H1 (cell line): ENCODE data around the gene DEXI. TPM values are rescaled to one million over a fixed set of nuclear protein-coding genes. Genes with fewer than 3 reads are reported as not detected.

ENCODE experiments used
- CTCF ChIA-PET: fragments of 300-600 bp; sonication (Branson Sonifier 250); formaldehyde crosslinking; loops from one replicate; lab custom pipeline; 2021; ENCODE audit not compliant: partially characterized antibody; lab: Charles Lee
- POLR2A ChIA-PET: fragments of 300-600 bp; sonication (Branson Sonifier 250); formaldehyde crosslinking; loops from one replicate; lab custom pipeline; 2021; ENCODE audit warnings: inconsistent platforms; ENCODE audit not compliant: partially characterized antibody; lab: Charles Lee
- DNase-seq, 2 experiments: peaks; one replicate each; pipeline versions ENCODE4 v3.0.0 to v3.0.0-alpha.2; 2010 to 2022; ENCODE audit warnings: low spot score in 2 of 2, low read depth in 1 of 2, mixed read lengths in 1 of 2
- FAIRE-seq: peaks from 2 replicates; lab custom pipeline; 2011; peaks lifted over from hg19 to GRCh38; lab: Jason Lieb, UNC
- H2AFZ ChIP-seq: 2 replicates; pipeline ENCODE4 v1.8.1; 2012; ENCODE audit warnings: low read length, inconsistent platforms
- H2AK5ac ChIP-seq: 2 replicates; pipeline ENCODE4 v1.6.1; 2013; ENCODE audit warnings: low read depth, low read length
- H2BK120ac ChIP-seq: replicated peaks from 2 replicates; pipeline ENCODE3; 2013; ENCODE audit warnings: low read depth, low read length, inconsistent platforms
- H2BK12ac ChIP-seq: 2 replicates; pipeline ENCODE4 v1.6.1; 2013; ENCODE audit warnings: low read depth, low read length
- H2BK15ac ChIP-seq: 2 replicates; pipeline ENCODE4 v1.6.1; 2013; ENCODE audit warnings: low read length
- H2BK20ac ChIP-seq: 2 replicates; pipeline ENCODE4 v1.6.1; 2013; ENCODE audit warnings: low read length
- H2BK5ac ChIP-seq: 2 replicates; pipeline ENCODE4 v1.6.1; 2013; ENCODE audit warnings: low read depth, low read length
- H3K14ac ChIP-seq: 2 replicates; pipeline ENCODE4 v1.6.1; 2013; ENCODE audit warnings: inconsistent platforms; ENCODE audit not compliant: insufficient read length
- H3K18ac ChIP-seq: 2 replicates; pipeline ENCODE4 v1.6.1; 2013; ENCODE audit warnings: low read length; ENCODE audit errors: extremely low read depth
- H3K23ac ChIP-seq: 2 replicates; pipeline ENCODE4 v1.6.1; 2013; ENCODE audit warnings: inconsistent platforms; ENCODE audit not compliant: insufficient read length
- H3K23me2 ChIP-seq: 2 replicates; pipeline ENCODE4 v1.6.1; 2013; ENCODE audit warnings: low read depth, low read length
- H3K27ac ChIP-seq: 2 replicates; pipeline ENCODE4 v1.6.1; 2011; ENCODE audit warnings: low read depth, low read length, inconsistent platforms
- H3K27me3 ChIP-seq, 4 experiments: replicated peaks in 1 of 4; 1 replicate in 1 of 4; 2 replicates in 3 of 4; pipeline versions ENCODE4 v1.6.1 to v1.8.1; 2011 to 2013; ENCODE audit warnings: low read length in 3 of 4, mild to moderate bottlenecking in 3 of 4, inconsistent platforms in 2 of 4, mixed read lengths in 2 of 4, moderate library complexity in 1 of 4; ENCODE audit not compliant: control insufficient read depth in 3 of 4, insufficient read depth in 3 of 4; ENCODE audit errors: extremely low read depth in 1 of 4
- H3K36me3 ChIP-seq, 4 experiments: 2 replicates each; pipeline versions ENCODE4 v1.6.1 to v1.8.1; 2011 to 2013; ENCODE audit warnings: mild to moderate bottlenecking in 4 of 4, low read length in 3 of 4, moderate library complexity in 2 of 4, control low read depth in 1 of 4, inconsistent platforms in 1 of 4; ENCODE audit not compliant: insufficient read depth in 4 of 4, control insufficient read depth in 2 of 4
- H3K4ac ChIP-seq: replicated peaks from 2 replicates; pipeline ENCODE3; 2013; ENCODE audit warnings: low read length, low read depth, mixed read lengths, inconsistent platforms; ENCODE audit not compliant: insufficient read length
- H3K4me1 ChIP-seq, 4 experiments: replicated peaks in 1 of 4; 1 replicate in 1 of 4; 2 replicates in 3 of 4; pipeline versions ENCODE4 v1.6.1 to v1.8.1; 2011 to 2013; ENCODE audit warnings: low read length in 3 of 4, inconsistent platforms in 2 of 4, mixed read lengths in 1 of 4; ENCODE audit not compliant: insufficient read depth in 4 of 4, control insufficient read depth in 3 of 4
- H3K4me2 ChIP-seq, 2 experiments: 2 replicates each; pipeline versions ENCODE4 v1.6.1 to v1.8.1; 2011 to 2013; ENCODE audit warnings: low read depth in 2 of 2, low read length in 2 of 2, control low read depth in 1 of 2, inconsistent platforms in 1 of 2, mild to moderate bottlenecking in 1 of 2; ENCODE audit not compliant: insufficient read depth in 1 of 2
- H3K4me3 ChIP-seq, 4 experiments: fragments of 200-600, 300-600 bp in 1 of 4; sonication (generic), shearing (Covaris generic), sonication (Bioruptor Twin) in 1 of 4; 2 replicates each; pipeline versions ENCODE4 v1.5.1 to v1.8.1; 2011 to 2016; ENCODE audit warnings: low read length in 4 of 4, low read depth in 3 of 4, control low read depth in 2 of 4, inconsistent platforms in 2 of 4, mild to moderate bottlenecking in 2 of 4, mixed read lengths in 1 of 4, moderate library complexity in 1 of 4; ENCODE audit not compliant: insufficient read depth in 2 of 4; ENCODE audit errors: extremely low read depth in 1 of 4
- H3K56ac ChIP-seq: replicated peaks from 2 replicates; pipeline ENCODE3; 2013; ENCODE audit warnings: low read depth, mild to moderate bottlenecking, mixed read lengths, low read length, inconsistent platforms; ENCODE audit not compliant: insufficient read length
- H3K79me1 ChIP-seq: 2 replicates; pipeline ENCODE4 v1.6.1; 2013; ENCODE audit warnings: low read depth, low read length, control low read depth
- H3K79me2 ChIP-seq, 2 experiments: 2 replicates each; pipeline versions ENCODE4 v1.6.1 to v1.8.1; 2012 to 2013; ENCODE audit warnings: low read length in 2 of 2, mild to moderate bottlenecking in 2 of 2, inconsistent platforms in 1 of 2; ENCODE audit not compliant: insufficient read depth in 2 of 2, control insufficient read depth in 1 of 2
- H3K9ac ChIP-seq, 4 experiments: replicated peaks in 1 of 4; 1 replicate in 1 of 4; 2 replicates in 3 of 4; pipeline versions ENCODE4 v1.6.1 to v1.8.1; 2011 to 2013; ENCODE audit warnings: low read depth in 3 of 4, low read length in 3 of 4, control low read depth in 2 of 4, mild to moderate bottlenecking in 2 of 4, moderate library complexity in 2 of 4, inconsistent platforms in 1 of 4; ENCODE audit errors: extremely low read depth in 1 of 4
- H3K9me3 ChIP-seq, 2 experiments: 2 replicates each; pipeline versions ENCODE4 v1.6.1 to v1.8.1; 2012 to 2013; ENCODE audit warnings: mild to moderate bottlenecking in 2 of 2, moderate library complexity in 2 of 2, control low read depth in 1 of 2, inconsistent platforms in 1 of 2, low read depth in 1 of 2, low read length in 1 of 2, mixed read lengths in 1 of 2; ENCODE audit not compliant: insufficient read depth in 2 of 2
- H4K20me1 ChIP-seq, 2 experiments: replicated peaks in 1 of 2; 2 replicates each; pipeline versions ENCODE3 to v1.8.1; 2011 to 2013; ENCODE audit warnings: inconsistent platforms in 2 of 2, low read length in 2 of 2, mild to moderate bottlenecking in 1 of 2; ENCODE audit not compliant: insufficient read depth in 2 of 2, control insufficient read depth in 1 of 2
- H4K5ac ChIP-seq: 2 replicates; pipeline ENCODE4 v1.6.1; 2013; ENCODE audit warnings: low read length, low read depth, mixed read lengths, inconsistent platforms; ENCODE audit not compliant: insufficient read length
- H4K8ac ChIP-seq: 2 replicates; pipeline ENCODE4 v1.8.0; 2013; ENCODE audit warnings: mild to moderate bottlenecking, moderate library complexity, low read length, inconsistent platforms; ENCODE audit not compliant: insufficient read depth; ENCODE audit errors: extremely low read depth
- H4K91ac ChIP-seq: replicated peaks from 2 replicates; pipeline ENCODE3; 2013; ENCODE audit warnings: low read length, mixed read lengths, inconsistent platforms; ENCODE audit not compliant: insufficient read length
- ATF2 ChIP-seq: IDR thresholded peaks from 2 replicates; pipeline ENCODE4 v1.6.1; 2012; ENCODE audit warnings: low read length, inconsistent platforms
- CBX5 ChIP-seq: fragments of 300-800, 300-1000 bp; sonication (generic); IDR thresholded peaks from 2 replicates; pipeline ENCODE4 v1.7.1; 2016; ENCODE audit warnings: antibody characterized with exemption, low read length, low read depth
- CBX8 ChIP-seq: fragments of 300-800, 300-1000 bp; sonication (generic); IDR thresholded peaks from 2 replicates; pipeline ENCODE4 v1.7.1; 2016; ENCODE audit warnings: low read depth, low read length, borderline replicate concordance
- JUND ChIP-seq: IDR thresholded peaks from 2 replicates; pipeline ENCODE4 v1.6.1; 2011; ENCODE audit warnings: mild to moderate bottlenecking, improper control_type of control experiment, low read length
- KDM1A ChIP-seq: fragments of 200-600, 300-600 bp; sonication (generic); IDR thresholded peaks from 2 replicates; pipeline ENCODE4 v1.7.1; 2016; ENCODE audit warnings: mild to moderate bottlenecking, low read length, borderline replicate concordance
- MAFK ChIP-seq: IDR thresholded peaks from 2 replicates; pipeline ENCODE4 v1.6.1; 2012; ENCODE audit warnings: low read depth, mild to moderate bottlenecking, improper control_type of control experiment, low read length
- NRF1 ChIP-seq: IDR thresholded peaks from 2 replicates; pipeline ENCODE4 v1.6.1; 2011; ENCODE audit warnings: mild to moderate bottlenecking, low read depth, low read length, improper control_type of control experiment
- POLR2AphosphoS5 ChIP-seq: IDR thresholded peaks from 2 replicates; pipeline ENCODE4 v1.6.1; 2011; ENCODE audit warnings: low read depth, low read length
- RFX5 ChIP-seq: IDR thresholded peaks from 2 replicates; pipeline ENCODE4 v1.6.1; 2011; ENCODE audit warnings: low read depth, low read length, improper control_type of control experiment, borderline replicate concordance
- SUZ12 ChIP-seq: fragments of 200-600 bp; sonication (generic); IDR thresholded peaks from 2 replicates; pipeline ENCODE4 v1.6.1; 2012; ENCODE audit warnings: mild to moderate bottlenecking, inconsistent platforms, low read length, moderate library complexity, mixed read lengths
- whole genome bisulfite sequencing, 2 experiments: shearing (Covaris generic) in 1 of 2; methylation state at CpG; one replicate each; pipeline versions ENCODE4 v1.1.6 to v1.1.7; 2013 to 2015; ENCODE audit warnings: low lambda C conversion rate in 2 of 2, mixed read lengths in 2 of 2, inconsistent platforms in 1 of 2, low coverage in 1 of 2, missing lambda C conversion rate in 1 of 2; ENCODE audit not compliant: insufficient replicate concordance in 2 of 2, insufficient coverage in 1 of 2, insufficient read length in 1 of 2; ENCODE audit errors: extremely low coverage in 1 of 2, missing lambda C conversion rate in 1 of 2; 5-methylcytosine and 5-hydroxymethylcytosine counted together
- polyA plus RNA-seq, 7 experiments: library from polyadenylated mRNA; depleted of rRNA in 3 of 7; stranded (reverse) in 5 of 7; unstranded in 2 of 7; fragments of >200 nt in 5 of 7; fragments of 200-250 nt in 2 of 7; gene quantifications; 1 replicate in 5 of 7; 2 replicates in 1 of 7; 4 replicates in 1 of 7; pipeline versions ENCODE4 v1.2.1 to v1.2.3, GENCODE V29; 2011 to 2013; ENCODE audit warnings: missing spikeins in 2 of 7, mixed read lengths in 2 of 7
- total RNA-seq: library from RNA; stranded (reverse); fragmentation: NEBNext Ultra II Directional; extraction: Animal tissue kit (Norgen Biotek cat#: 25700); gene quantifications from 2 replicates; pipeline ENCODE4 v1.2.1, GENCODE V29; 2021

DEXI gene
- total and polyA plus RNA-seq, 2 of the 8 experiments (the other 6 are each of a cell fraction or from before 2014, with no cell fraction given): 39.5 to 47.3 TPM

GRCh38 chr16:10885246-10885645 is 57.0 kb downstream of the DEXI start:
- FAIRE-seq (no peak), DNase-seq (no peak)
- Histone ChIP-seq H3K4me3 (no peak overlapping the region), H2AK5ac (no peak overlapping the region), H4K8ac (no peak overlapping the region), H3K56ac (no peak overlapping the region), H2BK5ac (no peak overlapping the region), H4K20me1 (no peaks in the 10 kb centered on the region), H2BK20ac (no peak overlapping the region), H3K4me2 (no peak overlapping the region), H3K79me1 (no peaks in the 10 kb centered on the region), H3K27ac (no peak overlapping the region), H3K27me3 (peaks cover 0 to 4% (median 2%) of the 10 kb centered on the region in 4 experiments; a peak in 2 of 7 replicates), H3K14ac (no peak overlapping the region), H4K91ac (no peak overlapping the region), H4K5ac (no peak overlapping the region), H3K9me3 (no peaks in the 10 kb centered on the region), H2BK15ac (no peak overlapping the region), H2BK12ac (no peak overlapping the region), H3K23me2 (no peaks in the 10 kb centered on the region), H2BK120ac (no peak overlapping the region), H2AFZ (no peak overlapping the region), H3K9ac (no peak overlapping the region), H3K18ac (no peak overlapping the region), H3K36me3 (no peaks in the 10 kb centered on the region), H3K4me1 (peaks cover 0 to 2% (median 0%) of the 10 kb centered on the region in 4 experiments; a peak in 2 of 7 replicates), H3K4ac (no peak overlapping the region), H3K23ac (no peak overlapping the region), H3K79me2 (no peaks in the 10 kb centered on the region)
- ChIA-PET POLR2A (no interaction called here), CTCF (interaction anchor here (0.9 to 1.4 kb wide), 2 partner anchors 8 to 18 kb away, joined by 3 to 4 read pairs; partner anchors contain the start of gene CIITA)
- 88% methylated on average over 6 of the region's 6 CpGs; no CpG with 5 or more reads in 1 of the 2 experiments for WGBS, 2 experiments
- TF ChIP-seq KDM1A: no peak
- TF ChIP-seq CBX5: no peak
- TF ChIP-seq RFX5: no peak
- no peak for TF ChIP-seq MAFK
- TF ChIP-seq CBX8: no peak
- TF ChIP-seq POLR2AphosphoS5: no peak
- TF ChIP-seq NRF1: no peak
- no peak for TF ChIP-seq SUZ12
- no peak for TF ChIP-seq ATF2
- no peak for TF ChIP-seq JUND
